Left lung (tissue), 10 donors: ENCODE measurements around the gene SRSF11. TPM values are rescaled to one million over a fixed set of nuclear protein-coding genes. Genes with fewer than 3 reads are reported as not detected.

Experiments
- ATAC-seq: fragments of 200-7000 bp; cut with Tn5 transposase; one replicate; pipeline ENCODE4 v1.9.1; 2020; ENCODE audit warnings: moderate library complexity
- DNase-seq, 4 donors: peaks; one replicate each; pipeline ENCODE4 v3.0.0-alpha.2; 2013 to 2020
- H3K27ac ChIP-seq, 2 donors: fragments of 200-600 bp; sonication (generic) in 1 of 2; one replicate each; pipeline versions ENCODE4 v1.5.0 to v1.8.0; 2020 to 2021
- H3K27me3 ChIP-seq, 2 donors: fragments of 200-600 bp; sonication (generic) in 1 of 2; one replicate each; pipeline versions ENCODE4 v1.5.0 to v1.8.0; 2020 to 2021
- H3K36me3 ChIP-seq, 2 donors: fragments of 200-600 bp; sonication (generic) in 1 of 2; one replicate each; pipeline versions ENCODE4 v1.5.0 to v1.8.0; 2020 to 2021
- H3K4me1 ChIP-seq, 2 donors: fragments of 200-600 bp; one replicate each; pipeline ENCODE4 v1.8.0; 2021
- H3K4me3 ChIP-seq, 2 donors: fragments of 200-600 bp; sonication (generic) in 1 of 2; one replicate each; pipeline versions ENCODE4 v1.5.0 to v1.8.0; 2020 to 2021; ENCODE audit warnings: mild to moderate bottlenecking in 1 of 2
- H3K9me3 ChIP-seq, 2 donors: fragments of 200-600 bp; sonication (generic) in 1 of 2; one replicate each; pipeline versions ENCODE4 v1.5.0 to v1.8.0; 2020 to 2021
- intact Hi-C, 2 donors: fragments of 100-400 bp; cut with DNase I; formaldehyde crosslinking; loops; one replicate each; pipeline versions ENCODE4 v1.11.2 to v1.14.2; 2022
- polyA plus RNA-seq, 6 donors: library from polyadenylated mRNA; unstranded; fragments of 120-200 nt; gene quantifications; one replicate each; pipeline ENCODE4 v1.2.1, GENCODE V29; 2013; ENCODE audit not compliant: insufficient read length in 6 of 6
- total RNA-seq, 2 donors: library from RNA; stranded (reverse); fragmentation: NEBNext Ultra II Directional; extraction: Animal tissue kit (Norgen Biotek cat#: 25700); gene quantifications; one replicate each; pipeline ENCODE4 v1.2.1, GENCODE V29; 2021
- TF ChIP-seq, protein P1 (sequence below), 2 donors: fragments of 200-600 bp; sonication (generic) in 1 of 2; IDR thresholded peaks; one replicate each; pipeline versions ENCODE4 v1.5.0 to v1.8.0; 2021; ENCODE audit warnings: antibody characterized with exemption in 2 of 2
- donor health status: DM: no; HTN: yes; CAD: no.
- donor health status: DM: no; HTN: no; CAD: no.

SRSF11 gene
- total and polyA plus RNA-seq, 8 donors = 99.1 to 504 (median 462) TPM

DNA sequence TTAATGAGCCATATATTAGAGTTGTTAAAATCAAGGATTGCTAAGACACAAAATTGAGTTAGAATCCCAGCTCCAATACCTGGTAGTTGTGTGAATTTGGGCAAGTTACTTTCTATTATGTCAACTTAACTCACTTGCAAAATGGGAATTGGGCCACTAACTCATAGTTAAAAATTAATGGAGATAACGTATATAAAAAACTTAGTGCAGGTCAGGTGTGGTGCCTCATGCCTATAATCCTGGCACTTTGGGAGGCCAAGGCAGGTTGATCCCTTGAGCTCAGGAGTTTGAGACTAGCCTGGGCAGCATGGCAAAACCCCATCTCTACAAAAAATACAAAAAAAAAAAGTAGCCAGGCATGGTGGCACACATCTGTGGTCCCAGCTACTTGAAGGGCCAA, 57.5 kb downstream of the SRSF11 start:
- Histone ChIP-seq H3K36me3 (peaks cover 0 to 28% of the 10 kb centered on the region in 2 donors), H3K4me1 (no peaks in the 10 kb centered on the region), H3K4me3 (no peak overlapping the region), H3K27me3 (no peaks in the 10 kb centered on the region), H3K9me3 (no peaks in the 10 kb centered on the region), H3K27ac (no peak overlapping the region)
- TF ChIP-seq, protein P1, sequence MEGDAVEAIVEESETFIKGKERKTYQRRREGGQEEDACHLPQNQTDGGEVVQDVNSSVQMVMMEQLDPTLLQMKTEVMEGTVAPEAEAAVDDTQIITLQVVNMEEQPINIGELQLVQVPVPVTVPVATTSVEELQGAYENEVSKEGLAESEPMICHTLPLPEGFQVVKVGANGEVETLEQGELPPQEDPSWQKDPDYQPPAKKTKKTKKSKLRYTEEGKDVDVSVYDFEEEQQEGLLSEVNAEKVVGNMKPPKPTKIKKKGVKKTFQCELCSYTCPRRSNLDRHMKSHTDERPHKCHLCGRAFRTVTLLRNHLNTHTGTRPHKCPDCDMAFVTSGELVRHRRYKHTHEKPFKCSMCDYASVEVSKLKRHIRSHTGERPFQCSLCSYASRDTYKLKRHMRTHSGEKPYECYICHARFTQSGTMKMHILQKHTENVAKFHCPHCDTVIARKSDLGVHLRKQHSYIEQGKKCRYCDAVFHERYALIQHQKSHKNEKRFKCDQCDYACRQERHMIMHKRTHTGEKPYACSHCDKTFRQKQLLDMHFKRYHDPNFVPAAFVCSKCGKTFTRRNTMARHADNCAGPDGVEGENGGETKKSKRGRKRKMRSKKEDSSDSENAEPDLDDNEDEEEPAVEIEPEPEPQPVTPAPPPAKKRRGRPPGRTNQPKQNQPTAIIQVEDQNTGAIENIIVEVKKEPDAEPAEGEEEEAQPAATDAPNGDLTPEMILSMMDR (IDR thresholded peaks at IDR 0.05) = no peak
- ATAC-seq (no peak), DNase-seq (no peak)
- intact Hi-C loops = no loop called here

DNA sequence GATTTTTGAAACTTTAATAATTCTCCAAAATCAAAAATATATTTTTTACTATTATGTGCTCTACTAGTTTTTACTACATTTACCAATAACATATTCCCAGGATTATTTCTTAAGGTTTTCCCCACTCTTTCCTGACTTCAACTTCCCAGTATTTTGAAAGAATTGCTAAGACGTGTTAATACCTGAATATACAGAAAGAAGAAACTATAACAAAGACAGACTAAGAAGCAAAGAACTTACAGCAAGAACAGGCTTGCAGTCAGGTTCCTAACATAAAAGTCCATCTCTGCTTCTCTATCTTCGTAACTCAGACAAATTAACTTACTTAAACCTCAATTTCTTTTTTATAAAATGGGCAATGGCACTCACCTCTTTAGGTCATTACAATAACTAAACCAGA, 63.2 kb downstream of the SRSF11 start:
- H3K27me3 ChIP-seq = no peaks in the 10 kb centered on the region
- no peak overlapping the region for H3K27ac ChIP-seq
- ATAC-seq = no peak
- TF ChIP-seq, protein P1 (IDR thresholded peaks at IDR 0.05) = no peak
- H3K9me3 ChIP-seq = no peaks in the 10 kb centered on the region
- H3K4me1 ChIP-seq = no peaks in the 10 kb centered on the region
- no peak overlapping the region for H3K4me3 ChIP-seq
- peaks cover 0 to 12% of the 10 kb centered on the region in 2 donors for H3K36me3 ChIP-seq
- intact Hi-C loops = no loop called here
- no peak for DNase-seq

DNA sequence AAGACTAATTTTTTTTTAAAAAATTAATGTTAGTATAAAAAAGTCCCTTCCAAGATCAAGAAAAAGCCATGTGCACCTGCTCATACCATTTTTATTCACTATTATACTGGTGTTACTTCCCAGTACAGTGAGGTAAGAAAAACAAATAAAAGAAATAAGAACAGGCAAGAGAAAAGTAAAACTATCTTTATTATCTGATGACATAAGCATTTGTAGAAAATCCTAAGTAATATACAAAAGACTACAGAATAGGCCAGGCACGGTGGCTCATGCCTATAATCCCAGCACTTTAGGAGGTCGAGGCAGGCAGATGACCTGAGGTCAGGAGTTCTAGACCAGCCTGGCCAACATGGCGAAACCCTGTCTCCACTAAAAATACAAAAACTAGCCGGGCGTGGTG, 65.3 kb downstream of the SRSF11 start:
- Histone ChIP-seq H3K4me1 (no peaks in the 10 kb centered on the region), H3K4me3 (no peak overlapping the region), H3K9me3 (no peaks in the 10 kb centered on the region), H3K27me3 (no peaks in the 10 kb centered on the region), H3K27ac (no peak overlapping the region), H3K36me3 (peaks cover 0 to 29% of the 10 kb centered on the region in 2 donors)
- ATAC-seq = no peak
- intact Hi-C loops = no loop called here
- TF ChIP-seq, protein P1 (IDR thresholded peaks at IDR 0.05) = no peak
- no peak for DNase-seq

DNA sequence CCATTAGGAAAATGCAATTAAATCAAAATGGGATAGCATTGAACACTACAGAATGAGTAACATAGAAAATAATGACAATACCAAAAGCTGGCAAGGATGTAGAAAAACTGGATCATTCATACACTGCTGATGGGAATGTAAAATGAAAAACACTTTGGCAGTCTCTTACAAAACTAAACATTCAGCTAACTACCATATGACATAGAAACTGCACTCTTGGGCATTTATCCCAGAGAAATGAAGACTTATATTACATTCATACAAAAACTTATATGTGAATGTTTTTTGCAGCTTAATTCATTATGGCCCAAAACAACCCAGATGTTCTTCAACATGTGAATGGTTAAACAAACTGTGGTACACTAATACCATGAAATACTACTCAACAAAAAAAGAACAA, 67.0 kb downstream of the SRSF11 start:
- Histone ChIP-seq H3K4me3 (no peak overlapping the region), H3K4me1 (no peaks in the 10 kb centered on the region), H3K9me3 (no peaks in the 10 kb centered on the region), H3K27me3 (no peaks in the 10 kb centered on the region), H3K27ac (no peak overlapping the region), H3K36me3 (peaks cover 0 to 32% of the 10 kb centered on the region in 2 donors)
- DNase-seq (no peak), ATAC-seq (no peak)
- intact Hi-C loops = no loop called here
- TF ChIP-seq, protein P1 (IDR thresholded peaks at IDR 0.05) = no peak

DNA sequence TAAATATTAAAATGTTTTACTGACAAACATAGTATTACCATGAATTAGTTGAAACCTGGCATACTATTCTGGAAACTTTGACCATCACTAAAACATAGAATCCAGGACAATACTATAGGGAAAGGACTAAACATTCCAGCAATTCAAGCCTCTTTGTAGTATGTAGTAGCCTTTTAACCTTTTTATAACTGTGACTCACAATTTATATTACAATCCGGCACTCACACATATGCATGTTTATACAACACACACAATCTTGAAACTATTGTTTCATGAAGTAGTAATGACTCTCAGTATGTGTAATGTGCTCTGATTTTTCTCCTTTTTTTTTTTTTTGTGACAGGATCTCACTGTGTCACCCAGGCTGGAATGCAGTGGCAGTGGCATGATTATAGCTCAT, 69.0 kb downstream of the SRSF11 start:
- Histone ChIP-seq H3K4me3 (no peak overlapping the region), H3K27me3 (no peaks in the 10 kb centered on the region), H3K27ac (no peak overlapping the region), H3K9me3 (no peaks in the 10 kb centered on the region), H3K4me1 (no peaks in the 10 kb centered on the region), H3K36me3 (peaks cover 0 to 50% of the 10 kb centered on the region in 2 donors)
- TF ChIP-seq, protein P1 (IDR thresholded peaks at IDR 0.05) = no peak
- DNase-seq (no peak), ATAC-seq (no peak)
- intact Hi-C loops = no loop called here
